Activated T-helper 1 cell treated with anti-CD3 and anti-CD28 coated beads, Interleukin-2, amount 50 U/mL, for 16 hours (primary cell): ENCODE measurements around the gene ZFPM1.

Source experiments
- DNase-seq, 2 donors: peaks; one replicate each; pipeline ENCODE4 v3.0.0-alpha.2; 2020; ENCODE audit warnings: low read depth in 1 of 2, low spot score in 1 of 2

Gene ZFPM1

DNA sequence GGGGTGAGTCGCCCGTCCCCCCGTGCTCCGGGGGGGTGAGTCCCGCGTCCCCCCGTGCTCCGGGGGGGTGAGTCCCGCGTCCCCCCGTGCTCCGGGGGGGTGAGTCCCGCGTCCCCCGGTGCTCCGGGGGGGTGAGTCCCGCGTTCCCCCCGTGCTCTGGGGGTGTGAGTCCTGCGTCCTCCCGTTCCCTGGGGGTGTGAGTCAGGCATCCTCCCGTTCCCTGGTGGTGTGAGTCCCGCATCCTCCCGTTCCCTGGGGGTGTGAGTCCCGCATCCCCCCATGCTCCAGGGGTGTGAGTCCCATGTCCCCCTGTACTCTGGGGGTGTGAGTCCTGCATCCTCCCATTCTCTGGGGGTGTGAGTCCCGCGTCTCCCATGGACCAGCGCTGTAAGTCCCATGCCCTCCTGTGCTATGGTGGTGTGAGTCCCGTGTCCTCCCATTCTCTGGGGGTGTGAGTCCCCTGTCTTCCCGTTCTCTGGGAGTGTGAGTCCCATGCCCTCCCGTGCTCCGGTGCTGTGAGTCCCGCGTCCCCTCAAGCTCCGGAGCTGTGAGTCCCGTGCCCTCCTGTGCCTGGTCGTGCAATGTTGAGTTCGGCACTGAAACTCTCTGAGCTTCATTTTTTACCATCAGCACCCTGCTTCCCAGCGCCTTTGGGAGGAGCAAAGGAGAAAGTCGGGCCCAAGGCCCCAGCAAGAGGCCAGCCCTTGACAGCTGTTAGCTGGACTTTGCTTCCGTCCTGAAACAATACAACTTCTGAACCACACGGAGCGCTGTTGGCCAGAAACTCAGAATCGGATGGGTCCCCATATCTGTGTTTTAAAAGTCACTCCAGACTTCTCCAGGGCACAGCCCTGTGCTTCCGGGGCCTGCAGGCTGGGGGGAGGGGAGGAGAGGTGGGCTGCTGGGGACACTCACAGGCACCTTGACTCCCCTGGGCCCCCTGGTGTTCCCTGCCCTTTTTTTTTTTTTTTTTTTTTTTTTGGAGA is 105.7 kb downstream of the ZFPM1 start:
- DNase-seq = no peak

DNA sequence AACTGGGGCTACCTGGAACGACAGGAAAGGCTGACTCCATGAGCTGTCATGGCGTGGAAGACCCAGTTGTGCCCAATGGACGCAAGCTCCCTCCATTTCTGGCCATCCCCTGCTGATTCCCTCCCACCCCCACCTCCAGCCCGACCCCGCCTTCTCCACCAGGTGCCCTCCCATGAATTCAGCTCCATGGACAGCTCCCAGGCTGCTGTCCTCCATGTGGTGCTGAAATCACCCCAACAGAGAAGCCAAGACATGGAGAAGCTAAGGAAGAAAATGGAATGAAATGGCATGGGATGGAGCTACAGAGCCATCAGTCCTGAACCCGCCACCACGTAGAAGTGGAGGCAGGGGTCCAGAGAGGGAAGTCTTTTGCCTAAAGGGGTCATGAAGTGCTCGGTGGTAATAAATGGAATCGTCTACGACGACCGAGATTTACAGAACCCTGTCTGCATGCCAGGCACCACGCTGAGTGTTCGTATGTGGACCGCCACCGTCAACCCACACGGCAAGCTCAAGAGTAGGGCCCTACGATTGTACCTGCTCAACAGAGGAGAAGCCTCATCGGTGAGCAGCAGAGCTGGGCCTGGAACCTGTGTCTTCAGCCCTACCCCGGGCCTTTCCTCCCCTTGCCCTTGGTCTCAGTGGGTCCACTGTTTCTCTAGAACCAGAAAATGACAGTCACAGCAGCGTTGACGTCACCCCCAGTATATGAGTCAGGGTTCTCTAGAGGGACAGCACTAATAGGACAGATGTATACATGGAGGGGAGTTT is 107.8 kb downstream of the ZFPM1 start:
- DNase-seq = no peak

GRCh38 chr16:88561485-88562359 is 108.6 kb downstream of the ZFPM1 start:
- peak; percentile 38 for DNase-seq

DNA sequence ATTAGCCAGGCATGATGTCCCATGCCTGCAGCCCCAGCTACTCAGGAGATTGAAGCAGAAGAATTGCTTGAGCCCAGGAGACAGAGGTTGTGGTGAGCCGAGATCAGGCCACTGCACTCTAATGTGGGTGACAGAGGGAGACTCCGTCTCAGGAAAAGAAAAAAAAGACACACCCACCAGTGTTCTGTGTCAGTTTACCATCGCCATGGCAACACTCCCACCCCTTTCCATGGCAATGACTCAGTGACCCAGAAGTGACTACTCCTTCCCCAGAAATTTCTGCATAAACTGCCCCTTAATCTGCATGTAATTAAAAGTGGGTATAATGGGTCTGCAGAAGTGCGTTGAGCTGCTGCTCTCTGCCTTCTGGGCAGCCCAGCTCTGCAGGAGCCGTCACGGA is 113.1 kb downstream of the ZFPM1 start:
- DNase-seq = peak in 1 of 2 donors; percentile 30

DNA sequence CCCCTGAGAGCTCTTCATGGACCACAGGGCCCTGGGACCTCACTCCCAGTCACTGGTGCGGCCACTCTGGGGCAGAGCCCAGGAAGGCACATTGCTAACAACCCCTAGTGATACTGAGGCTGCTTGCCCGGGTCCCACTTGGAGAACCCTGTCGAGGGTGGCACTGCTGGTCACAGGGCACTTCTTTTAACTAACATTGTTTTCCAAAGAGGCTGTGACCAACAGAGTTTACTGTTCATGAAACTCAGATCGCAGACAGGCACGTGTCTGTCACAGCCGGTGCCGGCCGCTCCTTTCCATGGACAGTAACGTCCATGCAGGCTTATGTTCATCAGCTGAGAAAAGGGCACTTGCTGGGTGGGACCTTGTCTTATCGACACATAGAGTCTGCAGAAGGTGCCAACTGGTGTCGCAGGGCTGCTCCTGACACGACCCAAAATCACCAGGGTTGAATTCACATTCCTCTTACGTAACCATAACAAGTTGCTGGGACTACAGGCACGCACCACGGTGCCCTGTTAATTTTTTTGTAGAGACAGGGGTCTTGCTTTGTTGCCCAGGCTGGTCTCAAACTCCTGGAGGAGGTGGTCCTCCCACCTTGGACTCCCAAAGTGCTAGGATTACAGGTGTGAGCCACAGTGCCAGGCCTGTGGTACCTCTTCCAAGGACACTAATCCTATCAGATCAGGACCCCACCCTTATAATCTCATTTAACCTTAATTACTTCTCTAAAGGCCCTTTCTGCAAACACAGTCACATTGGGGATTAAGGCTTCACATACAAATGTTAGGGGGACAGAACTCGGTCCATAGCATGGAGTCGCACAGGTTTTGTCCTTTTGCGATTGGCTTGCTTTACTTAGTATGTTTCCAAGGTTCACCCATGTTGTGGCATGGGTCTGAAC is 115.9 kb downstream of the ZFPM1 start:
- DNase-seq = no peak

- DNase-seq = peak in 1 of 2 donors; percentile 8
Measured at GRCh38 chr16:88569614-88569984, 116.5 kb downstream of the ZFPM1 start.

GRCh38 chr16:88569985-88570690 is 117.1 kb downstream of the ZFPM1 start, which contains the start of gene ZC3H18:
Gene ZC3H18 (plus strand): TSS chr16:88570403. CDS start chr16:88577124, 6,721 bp downstream.
- peak; percentile 97 to 98 for DNase-seq

- peak in 1 of 2 donors; percentile 9 for DNase-seq
Measured at GRCh38 chr16:88570691-88571092, 117.6 kb downstream of the ZFPM1 start.

- DNase-seq = no peak
Measured at GRCh38 chr16:88575251-88575650, 122.2 kb downstream of the ZFPM1 start.

- no peak for DNase-seq
Measured at GRCh38 chr16:88576307-88576706, 123.2 kb downstream of the ZFPM1 start.

- DNase-seq = no peak
Measured at GRCh38 chr16:88577166-88577565, 124.1 kb downstream of the ZFPM1 start.

DNA sequence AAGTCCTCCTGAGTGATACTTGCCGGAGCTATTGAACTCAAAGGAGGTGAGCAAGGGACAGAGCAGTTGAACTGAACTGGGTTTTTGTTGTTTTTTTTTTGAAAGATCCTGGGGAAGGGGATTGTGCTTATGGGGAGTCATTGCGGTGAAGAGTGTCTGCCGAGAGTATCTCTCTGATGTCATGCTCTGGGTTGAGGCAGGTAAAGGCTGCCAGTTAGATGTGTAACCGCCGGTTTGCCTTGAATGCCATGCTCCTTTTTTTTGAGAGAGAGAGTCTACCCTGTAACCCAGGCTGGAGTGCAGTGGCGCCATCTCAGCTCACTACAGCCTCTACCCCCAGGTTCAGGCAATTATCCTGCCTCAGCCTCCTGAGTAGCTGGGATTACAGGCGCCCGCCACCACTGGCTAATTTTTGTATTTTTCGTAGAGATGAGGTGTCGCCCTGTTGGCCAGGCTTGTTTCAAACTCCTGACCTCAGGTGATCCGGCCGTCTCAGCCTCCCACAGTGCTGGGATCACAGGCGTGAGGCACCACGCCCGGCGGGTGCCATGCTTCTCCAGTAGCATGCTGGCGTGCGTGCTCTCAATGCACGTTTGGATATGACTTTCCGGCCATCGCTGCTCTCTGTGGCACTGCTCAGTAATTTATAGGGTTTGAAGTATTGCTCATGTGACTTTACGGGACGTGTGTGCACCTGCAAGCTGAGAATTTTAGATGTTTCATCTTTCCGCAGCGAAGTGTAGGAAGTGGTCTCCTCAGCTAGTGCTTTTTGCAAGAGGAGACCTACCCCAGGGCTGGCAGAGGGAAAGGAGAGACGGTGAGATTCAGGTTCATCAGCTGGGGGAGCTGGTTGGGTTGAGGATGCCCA is 125.6 kb downstream of the ZFPM1 start:
- no peak for DNase-seq

DNA sequence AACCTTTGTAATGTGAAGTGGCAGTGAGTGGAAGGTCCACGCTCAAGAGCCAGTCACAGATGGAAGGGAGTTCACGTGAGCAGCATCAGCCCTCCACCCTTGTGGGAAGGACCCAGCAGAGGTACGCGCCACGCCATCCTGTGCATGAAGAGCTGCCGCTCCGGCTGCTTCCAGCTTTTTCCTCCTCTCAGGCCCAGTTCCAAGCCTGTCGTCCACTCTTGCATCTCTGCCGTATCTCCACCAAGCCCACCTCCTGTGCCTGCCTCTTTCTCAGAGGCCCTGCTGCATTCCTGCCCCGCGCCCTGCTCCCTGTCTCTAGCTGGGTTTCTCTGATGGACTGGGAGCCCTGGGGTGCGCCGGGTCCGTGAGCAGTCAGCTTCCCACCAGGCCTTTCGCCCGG is 127.3 kb downstream of the ZFPM1 start:
- no peak for DNase-seq

DNA sequence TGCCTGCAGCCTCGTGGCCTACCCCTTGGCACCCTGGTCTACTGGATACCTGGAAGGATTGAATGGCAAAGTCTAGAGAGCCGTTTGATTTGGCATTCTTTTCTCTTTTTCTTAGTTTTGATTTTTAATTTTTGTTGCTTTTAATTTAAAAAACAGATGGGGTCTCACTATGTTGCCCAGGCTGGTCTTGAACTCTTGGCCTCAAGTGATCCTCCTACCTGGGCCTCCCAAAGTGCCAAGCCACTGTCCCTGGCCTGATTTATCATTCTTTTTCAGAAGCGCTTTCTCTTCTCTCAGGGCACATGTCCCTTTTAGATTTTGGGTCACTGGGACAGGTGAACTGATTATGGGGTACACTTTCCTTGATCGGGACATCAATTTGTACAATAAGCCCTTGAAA is 128.0 kb downstream of the ZFPM1 start:
- DNase-seq = no peak

- no peak for DNase-seq
Measured at GRCh38 chr16:88582912-88583575, 130.0 kb downstream of the ZFPM1 start.

GRCh38 chr16:88584676-88585075 is 131.6 kb downstream of the ZFPM1 start:
- DNase-seq = no peak

DNA sequence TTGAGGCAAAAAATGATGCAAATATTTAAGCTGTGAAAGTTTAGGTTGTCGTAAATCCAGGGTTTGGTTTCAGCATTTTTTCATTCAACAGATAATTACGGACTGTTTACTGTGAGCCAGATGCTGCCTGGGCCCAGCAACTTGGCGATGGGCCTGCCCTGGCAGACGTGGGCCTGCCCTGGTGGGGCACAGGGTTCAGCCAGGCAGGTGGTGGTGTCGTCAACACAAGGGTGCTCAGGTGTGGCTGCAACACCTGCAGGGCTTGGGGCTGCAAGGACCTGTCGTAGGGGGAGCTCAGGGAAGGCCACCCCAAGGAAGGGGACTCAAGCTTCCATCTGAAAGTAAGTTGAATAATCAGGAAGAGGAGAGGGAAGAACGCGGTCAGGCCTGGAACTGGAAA is 132.2 kb downstream of the ZFPM1 start:
- DNase-seq = no peak
